B cell (primary cell): ENCODE results near the gene PPP1R14C. TPM values are rescaled to one million over a fixed set of nuclear protein-coding genes. Genes with fewer than 3 reads are reported as not detected.

ENCODE experiments used
- ATAC-seq: fragments of 200-7000 bp; cut with Tn5 transposase; one replicate; pipeline ENCODE4 v1.10.0; 2021; ENCODE audit warnings: low read depth, mild to moderate bottlenecking, moderate number of reproducible peaks, moderate library complexity
- CTCF ChIA-PET: fragments of 350-600 bp; sonication (Branson Sonifier 250); formaldehyde crosslinking; loops from one replicate; lab custom pipeline; 2021; ENCODE audit warnings: antibody characterized with exemption, inconsistent platforms; lab: Charles Lee
- POLR2A ChIA-PET: fragments of 350-600 bp; sonication (Branson Sonifier 250); formaldehyde crosslinking; loops from one replicate; lab custom pipeline; 2021; ENCODE audit warnings: antibody characterized with exemption; lab: Charles Lee
- DNase-seq: peaks from one replicate; pipeline ENCODE4 v3.0.0; 2013
- H2AFZ ChIP-seq: 2 replicates; pipeline ENCODE4 v1.6.1; 2012; ENCODE audit warnings: mild to moderate bottlenecking, low read depth, low read length; ENCODE audit not compliant: insufficient read depth, poor library complexity, severe bottlenecking
- H3K27ac ChIP-seq, 2 donors: 1 replicate in 1 of 2; 2 replicates in 1 of 2; pipeline ENCODE4 v1.5.1; 2012 to 2013; ENCODE audit warnings: low read length in 2 of 2, mild to moderate bottlenecking in 2 of 2, moderate library complexity in 1 of 2
- H3K27me3 ChIP-seq, 4 experiments: fragments of 200-600 bp in 1 of 4; sonication (generic) in 1 of 4; replicated peaks in 1 of 4; 1 replicate in 2 of 4; 2 replicates in 2 of 4; pipeline versions ENCODE4 v1.6.1 to v1.7.0; 2013 to 2016; ENCODE audit warnings: low read length in 3 of 4, mild to moderate bottlenecking in 2 of 4, mixed read lengths in 1 of 4, moderate library complexity in 1 of 4; ENCODE audit not compliant: insufficient read depth in 4 of 4, control insufficient read depth in 3 of 4; ENCODE audit errors: control extremely low read depth in 1 of 4
- H3K36me3 ChIP-seq, 2 experiments: replicated peaks in 1 of 2; 1 replicate in 1 of 2; 2 replicates in 1 of 2; pipeline versions ENCODE4 v1.6.1 to v1.7.1; 2013; ENCODE audit warnings: low read length in 1 of 2; ENCODE audit not compliant: insufficient read depth in 2 of 2, control insufficient read depth in 1 of 2; ENCODE audit errors: control extremely low read depth in 1 of 2, extremely low read depth in 1 of 2
- H3K4me1 ChIP-seq, 2 donors: fragments of 200-600 bp in 1 of 2; sonication (generic) in 1 of 2; 1 replicate in 1 of 2; 2 replicates in 1 of 2; pipeline versions ENCODE4 v1.5.1 to v1.6.1; 2013 to 2017; ENCODE audit warnings: low read length in 2 of 2; ENCODE audit not compliant: control insufficient read depth in 2 of 2, insufficient read depth in 2 of 2
- H3K4me2 ChIP-seq: replicated peaks from 2 replicates; pipeline ENCODE3; 2012; ENCODE audit warnings: mild to moderate bottlenecking, low read depth, low read length; ENCODE audit not compliant: poor library complexity, severe bottlenecking
- H3K4me3 ChIP-seq, 5 experiments: fragments of 200-600 bp in 1 of 5; sonication (generic) in 1 of 5; 1 replicate in 3 of 5; 2 replicates in 2 of 5; pipeline versions ENCODE4 v1.5.1 to v1.7.0; 2011 to 2016; ENCODE audit warnings: low read length in 4 of 5, mild to moderate bottlenecking in 4 of 5, low read depth in 2 of 5, control low read depth in 1 of 5, moderate library complexity in 1 of 5; ENCODE audit not compliant: insufficient read depth in 1 of 5; ENCODE audit errors: control extremely low read depth in 1 of 5, extremely low read depth in 1 of 5
- H3K79me2 ChIP-seq: fragments of 200-600 bp; sonication (generic); one replicate; pipeline ENCODE4 v1.6.0; 2016; ENCODE audit warnings: low read length; ENCODE audit not compliant: control insufficient read depth, insufficient read depth
- H3K9ac ChIP-seq: fragments of 200-600 bp; sonication (generic); 2 replicates; pipeline ENCODE4 v1.6.1; 2017; ENCODE audit warnings: mild to moderate bottlenecking, low read length, moderate library complexity
- H3K9me3 ChIP-seq, 3 donors: one replicate each; pipeline versions ENCODE4 v1.6.1 to v1.7.1; 2013; ENCODE audit warnings: low read length in 2 of 3; ENCODE audit not compliant: control insufficient read depth in 2 of 3, insufficient read depth in 1 of 3; ENCODE audit errors: control extremely low read depth in 1 of 3
- H4K20me1 ChIP-seq: 2 replicates; pipeline ENCODE4 v1.6.0; 2012; ENCODE audit warnings: mild to moderate bottlenecking, low read length; ENCODE audit not compliant: insufficient read depth, control insufficient read depth, poor library complexity, severe bottlenecking
- H3K27ac Mint-ChIP-seq: one replicate; pipeline ENCODE4 v1.8.0; 2021; ENCODE audit warnings: mixed read lengths
- H3K27me3 Mint-ChIP-seq: one replicate; pipeline ENCODE4 v1.8.0; 2021; ENCODE audit warnings: mixed read lengths
- H3K4me1 Mint-ChIP-seq: one replicate; pipeline ENCODE4 v1.8.0; 2021; ENCODE audit warnings: mixed read lengths
- H3K4me3 Mint-ChIP-seq: one replicate; pipeline ENCODE4 v1.8.0; 2021; ENCODE audit warnings: mixed read lengths
- H3K9me3 Mint-ChIP-seq: one replicate; pipeline ENCODE4 v1.8.0; 2022; ENCODE audit warnings: mixed read lengths; ENCODE audit not compliant: insufficient read depth
- EZH2 ChIP-seq: IDR thresholded peaks from 2 replicates; pipeline ENCODE4 v1.6.1; 2012; ENCODE audit warnings: borderline replicate concordance, low read depth, mild to moderate bottlenecking, moderate library complexity, low read length; ENCODE audit not compliant: insufficient read depth, poor library complexity, severe bottlenecking
- WGBS: methylation state at CpG from one replicate; pipeline ENCODE4 v1.1.5; 2013; ENCODE audit warnings: missing lambda C conversion rate; ENCODE audit not compliant: insufficient coverage; 5-methylcytosine and 5-hydroxymethylcytosine counted together
- intact Hi-C: fragments of 100-400 bp; cut with micrococcal nuclease; formaldehyde crosslinking; loops from one replicate; pipeline ENCODE4 v1.10.0; 2022
- polyA plus RNA-seq: library from polyadenylated mRNA; depleted of rRNA; stranded (reverse); fragments of >200 nt; gene quantifications from 2 replicates; pipeline ENCODE4 v1.2.3, GENCODE V29; 2012
- total RNA-seq, 2 donors: library from RNA; stranded (reverse); fragments of 120-200 nt in 1 of 2; gene quantifications; 1 replicate in 1 of 2; 2 replicates in 1 of 2; pipeline versions ENCODE4 v1.2.3 to v1.2.4, GENCODE V29; 2013 to 2022
- TF ChIP-seq, protein P1 (sequence below): fragments of 200-600 bp; IDR thresholded peaks from one replicate; pipeline ENCODE4 v1.8.0; 2022; ENCODE audit warnings: antibody characterized with exemption, mild to moderate bottlenecking

PPP1R14C gene
- total and polyA plus RNA-seq, 2 donors (not counting 1 experiment from before 2014, with no cell fraction given): not detected

DNA sequence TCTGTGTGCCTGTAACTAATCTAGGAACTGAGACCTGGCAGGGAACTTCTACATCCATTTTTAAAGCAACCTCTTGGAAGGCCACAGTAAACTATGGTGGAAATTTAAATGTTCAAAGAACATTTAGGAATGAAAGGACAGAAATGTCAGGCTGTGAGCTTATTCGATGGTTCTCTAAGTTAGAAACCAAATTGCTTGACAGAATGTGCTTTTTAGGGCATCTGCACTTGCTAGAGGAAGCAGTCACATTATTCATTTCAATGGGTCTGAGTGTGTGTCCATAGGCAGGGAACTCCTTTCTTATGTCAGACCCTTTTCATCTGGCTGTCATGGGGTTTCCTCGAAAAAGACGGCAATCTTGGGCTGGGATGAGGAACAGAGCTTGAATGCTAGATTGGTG, 84.4 kb downstream of the PPP1R14C start:
- H3K4me2 ChIP-seq: no peak overlapping the region
- Mint-ChIP-seq H3K27ac (no peak overlapping the region), H3K4me3 (no peak overlapping the region), H3K9me3 (no peaks in the 10 kb centered on the region), H3K27me3 (peaks cover 56% of the 10 kb centered on the region), H3K4me1 (no peaks in the 10 kb centered on the region)
- no peak for ATAC-seq
- no peaks in the 10 kb centered on the region for H3K79me2 ChIP-seq
- TF ChIP-seq EZH2: no peak
- TF ChIP-seq, protein P1, sequence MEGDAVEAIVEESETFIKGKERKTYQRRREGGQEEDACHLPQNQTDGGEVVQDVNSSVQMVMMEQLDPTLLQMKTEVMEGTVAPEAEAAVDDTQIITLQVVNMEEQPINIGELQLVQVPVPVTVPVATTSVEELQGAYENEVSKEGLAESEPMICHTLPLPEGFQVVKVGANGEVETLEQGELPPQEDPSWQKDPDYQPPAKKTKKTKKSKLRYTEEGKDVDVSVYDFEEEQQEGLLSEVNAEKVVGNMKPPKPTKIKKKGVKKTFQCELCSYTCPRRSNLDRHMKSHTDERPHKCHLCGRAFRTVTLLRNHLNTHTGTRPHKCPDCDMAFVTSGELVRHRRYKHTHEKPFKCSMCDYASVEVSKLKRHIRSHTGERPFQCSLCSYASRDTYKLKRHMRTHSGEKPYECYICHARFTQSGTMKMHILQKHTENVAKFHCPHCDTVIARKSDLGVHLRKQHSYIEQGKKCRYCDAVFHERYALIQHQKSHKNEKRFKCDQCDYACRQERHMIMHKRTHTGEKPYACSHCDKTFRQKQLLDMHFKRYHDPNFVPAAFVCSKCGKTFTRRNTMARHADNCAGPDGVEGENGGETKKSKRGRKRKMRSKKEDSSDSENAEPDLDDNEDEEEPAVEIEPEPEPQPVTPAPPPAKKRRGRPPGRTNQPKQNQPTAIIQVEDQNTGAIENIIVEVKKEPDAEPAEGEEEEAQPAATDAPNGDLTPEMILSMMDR: no peak
- no peak overlapping the region for H3K27ac ChIP-seq
- no peak overlapping the region for H2AFZ ChIP-seq
- DNase-seq: no peak
- no peaks in the 10 kb centered on the region for H3K9me3 ChIP-seq
- H4K20me1 ChIP-seq: no peaks in the 10 kb centered on the region
- H3K4me3 ChIP-seq: no peak overlapping the region
- WGBS: 93% methylated on average over 3 of the region's 3 CpGs
- H3K36me3 ChIP-seq: no peaks in the 10 kb centered on the region
- POLR2A ChIA-PET: no interaction called here
- no peaks in the 10 kb centered on the region for H3K4me1 ChIP-seq
- intact Hi-C loops: no loop called here
- no peak overlapping the region for H3K9ac ChIP-seq
- H3K27me3 ChIP-seq: peaks cover 0 to 6% (median 0%) of the 10 kb centered on the region in 4 experiments
- CTCF ChIA-PET: interaction anchor here (0.8 kb wide), 1 partner anchor 146 kb away, joined by 3 read pairs; no protein-coding TSS in a partner anchor

GRCh38 chr6:150228072-150228733, 85.4 kb downstream of the PPP1R14C start:
- intact Hi-C loops: no loop called here
- TF ChIP-seq EZH2: no peak
- TF ChIP-seq, protein P1: no peak
- no peak overlapping the region for H3K27ac Mint-ChIP-seq
- Histone ChIP-seq H4K20me1 (no peaks in the 10 kb centered on the region), H3K9me3 (peaks cover 0 to 4% (median 3%) of the 10 kb centered on the region in 3 donors), H3K79me2 (no peaks in the 10 kb centered on the region), H3K9ac (no peak overlapping the region), H3K27ac (no peak overlapping the region), H3K4me3 (no peak overlapping the region), H3K4me1 (no peaks in the 10 kb centered on the region), H2AFZ (no peak overlapping the region), H3K27me3 (peaks cover 0 to 6% (median 0%) of the 10 kb centered on the region in 4 experiments), H3K36me3 (no peaks in the 10 kb centered on the region), H3K4me2 (no peak overlapping the region)
- POLR2A ChIA-PET: no interaction called here
- no peak overlapping the region for H3K4me3 Mint-ChIP-seq
- H3K4me1 Mint-ChIP-seq: peaks cover 3% of the 10 kb centered on the region
- peaks cover 56% of the 10 kb centered on the region for H3K27me3 Mint-ChIP-seq
- no peak for ATAC-seq
- WGBS: no CpG with 5 or more reads among the region's 5 CpGs
- DNase-seq: no peak
- CTCF ChIA-PET: no interaction called here
- peaks cover 3% of the 10 kb centered on the region for H3K9me3 Mint-ChIP-seq
